Activated T-cell treated with anti-CD3 and anti-CD28 coated beads, Interleukin-2, amount 50 U/mL, for 72 hours (primary cell): ENCODE data around the gene KCTD11. TPM values are rescaled to one million over a fixed set of nuclear protein-coding genes. Genes with fewer than 3 reads are reported as not detected.

ENCODE experiments used
- ATAC-seq, 2 donors: fragments of 150-1000 bp; cut with Tn5 transposase; replicated peaks in 1 of 2; 2 replicates each; pipeline ENCODE4 v1.10.0; 2021; ENCODE audit warnings: moderate library complexity in 2 of 2, mild to moderate bottlenecking in 1 of 2
- DNase-seq, 2 donors: peaks; one replicate each; pipeline ENCODE4 v3.0.0; 2021 to 2022; ENCODE audit warnings: mixed read lengths in 1 of 2
- H3K27ac Mint-ChIP-seq: one replicate; pipeline ENCODE4 v1.8.0; 2022; ENCODE audit warnings: mild to moderate bottlenecking, moderate library complexity, mixed read lengths
- H3K27me3 Mint-ChIP-seq: one replicate; pipeline ENCODE4 v1.8.0; 2022; ENCODE audit warnings: low read depth, mixed read lengths
- H3K36me3 Mint-ChIP-seq, 2 donors: one replicate each; pipeline ENCODE4 v1.8.0; 2022; ENCODE audit warnings: mixed read lengths in 2 of 2, mild to moderate bottlenecking in 1 of 2; ENCODE audit not compliant: insufficient read depth in 2 of 2
- H3K4me1 Mint-ChIP-seq: one replicate; pipeline ENCODE4 v1.8.0; 2022; ENCODE audit warnings: low read depth, mixed read lengths
- H3K4me3 Mint-ChIP-seq, 2 donors: one replicate each; pipeline ENCODE4 v1.8.0; 2022; ENCODE audit warnings: mild to moderate bottlenecking in 2 of 2, mixed read lengths in 2 of 2, moderate library complexity in 2 of 2
- H3K9me3 Mint-ChIP-seq, 2 donors: one replicate each; pipeline ENCODE4 v1.8.0; 2022; ENCODE audit warnings: mixed read lengths in 2 of 2
- total RNA-seq, 2 donors: library from RNA; stranded (reverse); gene quantifications; one replicate each; pipeline ENCODE4 v1.2.3, GENCODE V29; 2022

Gene KCTD11
- total RNA-seq, 2 donors from 2014 or later: 4.9 to 5.5 TPM

DNA sequence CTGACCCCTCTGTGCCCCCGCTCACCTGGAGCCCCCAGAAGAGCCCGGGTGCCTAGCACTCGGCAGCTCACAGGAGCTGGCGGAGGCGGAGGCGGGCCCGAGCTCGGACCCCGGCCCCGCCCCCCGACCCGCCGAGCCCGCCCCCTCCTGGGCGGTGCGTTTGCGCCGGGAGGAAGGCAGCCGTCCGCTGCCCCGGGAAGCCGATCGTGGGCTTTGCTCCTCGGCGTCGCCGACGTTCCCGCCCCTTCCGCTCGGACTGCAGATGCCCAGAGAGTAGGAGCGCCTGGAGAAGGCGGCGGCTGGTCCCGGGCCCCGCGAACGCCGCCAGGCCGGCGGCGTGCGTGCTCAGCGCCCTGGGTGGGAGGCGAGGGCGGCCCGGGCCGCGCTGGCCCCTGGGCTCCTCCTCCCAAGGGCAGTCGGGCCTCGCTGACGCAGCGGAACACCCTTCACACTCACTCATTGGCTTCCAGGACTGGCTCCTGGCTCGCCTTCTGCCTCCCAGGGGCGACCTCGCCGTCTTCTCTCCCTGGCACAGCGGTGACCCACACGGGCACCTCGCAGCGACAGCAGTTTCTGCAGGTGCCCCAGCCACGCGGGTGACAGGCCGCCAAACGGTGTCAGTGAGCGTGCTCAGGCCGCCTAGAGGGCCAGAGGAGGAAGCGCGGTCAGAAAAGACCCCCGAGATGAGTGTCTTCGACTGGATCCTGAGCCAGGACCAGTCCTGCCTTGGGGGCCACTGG is 42.7 kb downstream of the KCTD11 start, which contains the start of gene PLSCR3:
TSS of gene PLSCR3 (minus strand) at position 74 of the 740 bp plus-strand sequence. CDS start 415 bp downstream, outside the sequence.
- Mint-ChIP-seq H3K27ac (peak within 1 kb of the TSS; percentile 93), H3K27me3 (no peaks in the 10 kb centered on the region), H3K36me3 (peaks cover 4 to 12% of the 10 kb centered on the region in 2 donors), H3K4me3 (peak within 1 kb of the TSS; percentile 98 to 99), H3K4me1 (peaks cover 21% of the 10 kb centered on the region), H3K9me3 (no peaks in the 10 kb centered on the region)
- ATAC-seq (peak; percentile 88 to 89), DNase-seq (peak; percentile 87 to 91)

DNA sequence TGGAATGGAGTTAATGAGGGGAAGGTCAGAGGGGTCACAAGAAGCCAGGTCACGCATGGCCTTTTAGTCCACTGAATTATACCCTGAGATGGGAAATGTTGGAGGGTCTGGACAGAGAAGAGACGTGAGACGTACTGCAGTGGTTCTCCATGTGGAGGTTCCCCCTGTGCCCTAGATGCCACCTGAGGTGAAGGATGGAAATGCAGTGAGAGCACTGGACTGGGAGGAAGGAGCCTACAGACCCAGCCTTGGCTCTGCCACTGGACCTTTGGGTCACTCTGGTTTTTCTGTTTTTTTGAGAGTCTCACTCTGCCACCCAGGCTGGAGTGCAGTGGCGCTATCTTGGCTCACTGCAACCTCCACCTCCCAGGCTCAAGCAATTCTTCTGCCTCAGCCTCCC is 44.2 kb downstream of the KCTD11 start:
- peak overlapping the region in 1 of 2 donors; percentile 22 for H3K4me3 Mint-ChIP-seq
- ATAC-seq (no peak), DNase-seq (no peak)
- peaks cover 3 to 7% of the 10 kb centered on the region in 2 donors for H3K36me3 Mint-ChIP-seq
- no peaks in the 10 kb centered on the region for H3K27me3 Mint-ChIP-seq
- H3K9me3 Mint-ChIP-seq: no peaks in the 10 kb centered on the region
- H3K4me1 Mint-ChIP-seq: peaks cover 21% of the 10 kb centered on the region
- no peak overlapping the region for H3K27ac Mint-ChIP-seq

DNA sequence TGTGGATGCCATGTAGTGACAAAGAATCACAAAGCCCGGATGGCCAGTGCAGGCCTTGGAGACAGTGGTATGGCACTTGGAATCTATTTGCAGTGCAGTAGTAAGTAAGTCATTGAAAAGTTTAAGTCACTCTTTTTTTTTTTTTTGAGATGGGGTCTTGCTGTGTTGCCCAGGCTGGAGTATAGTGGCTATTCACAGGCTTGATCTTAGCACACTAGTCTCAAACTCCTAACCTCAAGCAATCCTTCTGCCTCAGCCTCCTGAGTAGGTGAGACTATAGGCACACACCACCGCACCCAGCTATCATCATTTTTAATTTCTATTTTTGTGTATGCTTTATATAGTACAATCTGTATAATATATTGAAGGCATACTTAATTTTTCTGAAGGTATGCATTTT is 46.6 kb downstream of the KCTD11 start:
- no peak for ATAC-seq
- H3K27me3 Mint-ChIP-seq: no peaks in the 10 kb centered on the region

DNA sequence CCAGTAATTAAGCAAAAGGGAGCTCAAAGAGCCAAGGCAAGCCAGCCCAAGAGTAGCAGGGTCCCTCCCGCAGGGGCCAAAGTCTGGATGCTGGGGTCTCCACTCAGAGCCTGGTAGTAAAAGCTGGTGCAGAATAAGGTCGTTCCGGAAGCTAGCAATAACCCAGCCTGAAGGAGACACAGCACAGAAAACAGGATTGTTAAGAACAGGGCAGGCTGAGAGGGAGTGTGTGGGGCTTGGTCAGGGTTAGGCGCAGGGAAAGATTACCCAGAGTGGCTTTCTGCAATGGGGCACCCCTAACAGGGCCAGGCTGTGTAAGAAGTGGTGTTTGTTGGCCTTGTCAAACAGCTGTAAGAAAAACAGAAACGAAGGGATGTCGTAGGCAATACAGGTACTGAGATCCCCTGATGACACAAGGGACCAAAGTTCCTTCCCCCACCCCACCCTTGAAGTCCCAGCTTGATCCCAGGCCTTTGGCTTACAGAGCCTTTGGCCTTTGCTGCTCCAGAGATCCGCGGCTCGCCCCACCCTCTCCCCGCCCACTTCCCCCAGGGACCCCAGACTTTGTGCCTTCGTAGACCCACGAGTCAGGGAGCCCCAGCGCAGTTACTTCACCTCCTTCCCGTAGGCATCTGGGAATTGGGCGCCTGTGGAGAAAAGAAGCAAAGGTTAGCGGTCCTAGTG is 51.2 kb downstream of the KCTD11 start:
- Mint-ChIP-seq H3K4me3 (peak overlapping the region; percentile 94 to 95), H3K27ac (peak overlapping the region; percentile 7), H3K27me3 (peaks cover 6% of the 10 kb centered on the region), H3K9me3 (no peaks in the 10 kb centered on the region), H3K4me1 (peaks cover 17% of the 10 kb centered on the region), H3K36me3 (peaks cover 0 to 1% of the 10 kb centered on the region in 2 donors)
- DNase-seq (no peak), ATAC-seq (no peak)

More for the DNA sequence above, 46.6 kb downstream of the KCTD11 start:
- Mint-ChIP-seq H3K27ac (no peak overlapping the region), H3K4me3 (no peak overlapping the region), H3K4me1 (peaks cover 14% of the 10 kb centered on the region), H3K36me3 (peaks cover 0 to 1% of the 10 kb centered on the region in 2 donors), H3K9me3 (no peaks in the 10 kb centered on the region)
- DNase-seq: no peak

DNA sequence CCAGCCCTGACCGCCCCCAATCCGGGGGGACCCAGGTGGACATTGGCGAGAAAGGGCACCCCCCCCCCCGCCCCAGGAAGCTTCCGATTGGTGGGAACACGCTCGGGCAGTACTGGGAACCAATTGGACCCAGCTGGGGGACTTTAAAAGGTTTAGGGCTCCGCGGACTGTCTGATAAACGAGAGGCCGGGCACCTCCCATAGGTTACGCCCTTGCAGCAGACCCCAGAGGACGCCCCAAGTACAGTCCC is 51.7 kb downstream of the KCTD11 start:
- H3K27ac Mint-ChIP-seq: no peak overlapping the region
- H3K4me1 Mint-ChIP-seq: peaks cover 17% of the 10 kb centered on the region
- no peaks in the 10 kb centered on the region for H3K9me3 Mint-ChIP-seq
- H3K4me3 Mint-ChIP-seq: peak overlapping the region; percentile 94 to 95
- H3K27me3 Mint-ChIP-seq: peaks cover 6% of the 10 kb centered on the region
- peaks cover 0 to 1% of the 10 kb centered on the region in 2 donors for H3K36me3 Mint-ChIP-seq
- DNase-seq (no peak), ATAC-seq (no peak)

DNA sequence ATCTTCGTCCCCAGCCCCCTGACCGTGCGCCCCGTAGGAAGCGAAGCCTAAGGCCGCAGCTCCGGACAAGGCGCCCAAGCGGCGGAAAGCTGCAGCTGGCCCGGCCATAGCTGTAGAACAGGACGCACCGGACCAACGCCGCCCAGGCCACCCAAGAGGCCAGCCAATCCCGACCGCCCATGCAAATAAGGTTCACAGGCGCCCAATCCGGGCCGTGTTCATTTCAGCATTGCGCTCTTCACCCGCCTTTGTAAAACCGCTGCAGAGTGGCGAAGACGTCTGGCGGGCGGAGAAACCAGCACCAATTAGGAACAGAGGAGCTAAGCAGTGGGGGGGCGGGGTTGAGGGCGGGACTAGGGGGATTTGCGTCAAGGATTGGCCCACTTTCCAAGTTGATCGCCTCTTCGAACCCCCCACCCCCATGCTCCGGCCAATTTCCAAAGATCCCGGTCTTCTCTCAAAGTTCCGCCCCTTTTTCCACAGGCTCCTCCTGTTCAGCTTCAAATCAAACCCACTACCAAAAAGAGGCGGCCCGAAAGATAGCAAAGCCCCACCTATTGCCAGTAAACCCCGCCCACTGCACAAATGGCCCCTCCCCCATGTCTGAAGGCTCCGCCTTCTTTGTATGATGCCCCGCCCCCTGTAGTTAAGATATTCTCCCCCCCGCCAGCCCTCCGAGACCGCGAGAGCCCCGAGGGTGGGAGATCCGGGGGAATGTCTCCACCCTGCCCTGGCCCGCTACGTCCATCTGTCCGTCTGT is 52.2 kb downstream of the KCTD11 start, which contains the start of gene TMEM256:
TSS of gene TMEM256 (minus strand) at position 121 of the 760 bp plus-strand sequence. CDS start at position 108, 13 bp downstream.
- ATAC-seq (peak; percentile 92), DNase-seq (peak; percentile 96)
- peak within 1 kb of the TSS; percentile 94 to 95 for H3K4me3 Mint-ChIP-seq
- H3K27me3 Mint-ChIP-seq: peaks cover 6% of the 10 kb centered on the region
- H3K9me3 Mint-ChIP-seq: no peaks in the 10 kb centered on the region
- H3K4me1 Mint-ChIP-seq: peaks cover 17% of the 10 kb centered on the region
- H3K27ac Mint-ChIP-seq: peak within 1 kb of the TSS; percentile 96
- H3K36me3 Mint-ChIP-seq: peaks cover 0 to 1% of the 10 kb centered on the region in 2 donors

Other genes starting within 250 kb of the KCTD11 start
- gene ASGR2, start 237.3 kb upstream of the KCTD11 start, total RNA-seq: not detected
- 1 to 10 TPM; 1.5 to 2.1 TPM for gene ASGR1, start 172.8 kb upstream of the KCTD11 start, total RNA-seq
- gene DLG4, start 132.3 kb upstream of the KCTD11 start, total RNA-seq: 10 to 100 TPM; 16.2 to 16.7 TPM
- gene ACADVL, start 132.2 kb upstream of the KCTD11 start, total RNA-seq: 100 to 1,000 TPM; 335 to 386 TPM
- gene DVL2, start 117.6 kb upstream of the KCTD11 start, total RNA-seq: 10 to 100 TPM; 49.5 to 54.8 TPM
- gene PHF23, start 112.7 kb upstream of the KCTD11 start, total RNA-seq: 10 to 100 TPM; 28.9 to 32.2 TPM
- gene GABARAP, start 109.7 kb upstream of the KCTD11 start, total RNA-seq: 100 to 1,000 TPM; 244 to 246 TPM
- gene CTDNEP1, start 100.4 kb upstream of the KCTD11 start, total RNA-seq: 100 to 1,000 TPM; 184 to 186 TPM
- 10 to 100 TPM; 62.1 to 89.5 TPM for gene ELP5, start 99.9 kb upstream of the KCTD11 start, total RNA-seq
- gene CLDN7, start 89.7 kb upstream of the KCTD11 start, total RNA-seq: 1 to 10 TPM; 1.9 to 3.1 TPM
- under 1 TPM; 0.07 to 0.17 TPM for gene SLC2A4, start 70.4 kb upstream of the KCTD11 start, total RNA-seq
- gene YBX2, start 57.5 kb upstream of the KCTD11 start, total RNA-seq: 1 to 10 TPM; 3.6 to 9.5 TPM
- gene EIF5A, start 44.5 kb upstream of the KCTD11 start, total RNA-seq: 100 to 1,000 TPM; 547 to 594 TPM
- gene GPS2, start 36.8 kb upstream of the KCTD11 start, total RNA-seq: 10 to 100 TPM; 50.5 to 50.7 TPM
- gene NEURL4, start 22.8 kb upstream of the KCTD11 start, total RNA-seq: 10 to 100 TPM; 35.7 to 37.6 TPM
- 100 to 1,000 TPM; 690 to 708 TPM for gene ACAP1, start 15.6 kb upstream of the KCTD11 start, total RNA-seq
- gene TMEM95, start 3.0 kb downstream of the KCTD11 start, total RNA-seq: under 1 TPM in 1 of 2 donors, not detected in 1; 0.34 TPM
- gene TNK1, start 28.9 kb downstream of the KCTD11 start, total RNA-seq: 1 to 10 TPM; 5.5 to 6.5 TPM
- 10 to 100 TPM; 60.5 to 62.6 TPM for gene PLSCR3, start 42.4 kb downstream of the KCTD11 start, total RNA-seq
- gene TMEM256, start 51.9 kb downstream of the KCTD11 start, total RNA-seq: 10 to 100 TPM; 64.8 to 88.2 TPM
- 10 to 100 TPM; 17.4 to 19.8 TPM for gene NLGN2, start 55.7 kb downstream of the KCTD11 start, total RNA-seq
- gene SPEM1, start 68.2 kb downstream of the KCTD11 start, total RNA-seq: under 1 TPM; 0.58 to 0.67 TPM
- gene SPEM2, start 73.5 kb downstream of the KCTD11 start, total RNA-seq: not detected
- not detected for gene SPEM3, start 76.7 kb downstream of the KCTD11 start, total RNA-seq
- gene TMEM102, start 83.3 kb downstream of the KCTD11 start, total RNA-seq: 10 to 100 TPM; 11.3 to 11.7 TPM
- 1 to 10 TPM; 4.9 to 5.3 TPM for gene FGF11, start 87.3 kb downstream of the KCTD11 start, total RNA-seq
- 10 to 100 TPM; 25.5 to 26.8 TPM for gene CHRNB1, start 92.9 kb downstream of the KCTD11 start, total RNA-seq
- 10 to 100 TPM; 28.5 to 29.0 TPM for gene ZBTB4, start 127.5 kb downstream of the KCTD11 start, total RNA-seq
- gene SLC35G6, start 129.3 kb downstream of the KCTD11 start, total RNA-seq: under 1 TPM in 1 of 2 donors, not detected in 1; 0.25 TPM
- 100 to 1,000 TPM; 211 to 249 TPM for gene POLR2A, start 132.2 kb downstream of the KCTD11 start, total RNA-seq
- 10 to 100 TPM; 23.2 to 25.5 TPM for gene TNFSF12, start 196.9 kb downstream of the KCTD11 start, total RNA-seq
- 1 to 10 TPM; 4.3 to 7.8 TPM for gene TNFSF13, start 206.6 kb downstream of the KCTD11 start, total RNA-seq
- gene SENP3, start 209.8 kb downstream of the KCTD11 start, total RNA-seq: 10 to 100 TPM; 41.8 to 55.3 TPM
- gene CD68, start 227.5 kb downstream of the KCTD11 start, total RNA-seq: 10 to 100 TPM; 10.3 to 28.1 TPM
- gene MPDU1, start 231.7 kb downstream of the KCTD11 start, total RNA-seq: 10 to 100 TPM; 44.0 to 51.9 TPM
- gene SOX15, start 237.9 kb downstream of the KCTD11 start, total RNA-seq: under 1 TPM; 0.34 to 0.86 TPM